ENCODE data around the gene SETD4.
"Not testable (repeated sequence)": the region's sequence is repeated elsewhere in the genome, so short reads cannot be mapped to it uniquely, and the experiment has no call there.

DNA sequence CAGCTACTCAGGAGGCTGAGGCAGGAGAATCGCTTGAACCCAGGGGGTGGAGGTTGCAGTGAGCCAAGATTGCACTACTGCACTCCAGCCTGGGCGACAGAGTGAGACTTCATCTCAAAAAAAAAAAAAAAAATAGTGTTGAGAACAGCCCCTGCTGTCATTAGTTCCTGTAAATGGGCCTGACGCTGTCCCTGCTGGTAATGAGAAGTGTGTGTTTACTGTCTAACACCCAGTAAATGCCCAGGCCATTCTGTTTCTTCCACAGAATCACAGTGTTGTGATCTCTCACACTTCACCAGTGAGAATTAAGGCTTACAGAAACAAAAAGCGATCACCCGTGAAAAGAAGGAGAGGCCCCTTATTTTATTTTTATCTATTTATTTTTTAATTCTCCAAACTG, 13.6 kb upstream of the SETD4 start:
- TF ChIP-seq CTCF, POLR2A (IDR thresholded peaks at IDR 0.05): not testable (repeated sequence)

Measured in tibial nerve (tissue), 3 donors.